ENCODE data around the gene CPA3.

GRCh38 chr3:148916132-148916531 is 51.0 kb downstream of the CPA3 start:
- TF ChIP-seq EZH2 (IDR thresholded peaks at IDR 0.05; ENCODE audit: borderline replicate concordance) (no peak), EZH2phosphoT487 (IDR thresholded peaks at IDR 0.05; ENCODE audit: low read depth, severe bottlenecking, unreplicated experiment) (no peak)
- TF ChIP-seq, protein P1, sequence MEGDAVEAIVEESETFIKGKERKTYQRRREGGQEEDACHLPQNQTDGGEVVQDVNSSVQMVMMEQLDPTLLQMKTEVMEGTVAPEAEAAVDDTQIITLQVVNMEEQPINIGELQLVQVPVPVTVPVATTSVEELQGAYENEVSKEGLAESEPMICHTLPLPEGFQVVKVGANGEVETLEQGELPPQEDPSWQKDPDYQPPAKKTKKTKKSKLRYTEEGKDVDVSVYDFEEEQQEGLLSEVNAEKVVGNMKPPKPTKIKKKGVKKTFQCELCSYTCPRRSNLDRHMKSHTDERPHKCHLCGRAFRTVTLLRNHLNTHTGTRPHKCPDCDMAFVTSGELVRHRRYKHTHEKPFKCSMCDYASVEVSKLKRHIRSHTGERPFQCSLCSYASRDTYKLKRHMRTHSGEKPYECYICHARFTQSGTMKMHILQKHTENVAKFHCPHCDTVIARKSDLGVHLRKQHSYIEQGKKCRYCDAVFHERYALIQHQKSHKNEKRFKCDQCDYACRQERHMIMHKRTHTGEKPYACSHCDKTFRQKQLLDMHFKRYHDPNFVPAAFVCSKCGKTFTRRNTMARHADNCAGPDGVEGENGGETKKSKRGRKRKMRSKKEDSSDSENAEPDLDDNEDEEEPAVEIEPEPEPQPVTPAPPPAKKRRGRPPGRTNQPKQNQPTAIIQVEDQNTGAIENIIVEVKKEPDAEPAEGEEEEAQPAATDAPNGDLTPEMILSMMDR (IDR thresholded peaks at IDR 0.05; ENCODE audit: poor library complexity) = no peak
